SK-N-SH (cell line): ENCODE data around the gene AWAT2. TPM values are rescaled to one million over a fixed set of nuclear protein-coding genes. Genes with fewer than 3 reads are reported as not detected.

ENCODE experiments used
- CTCF ChIA-PET: fragments of 300-600, 350-600 bp; formaldehyde crosslinking; extraction: SDS; loops from one replicate; lab custom pipeline; 2021; lab: Yijun Ruan, JAX
- POLR2A ChIA-PET: fragments of 350-600 bp; sonication (Branson Sonifier 250); formaldehyde crosslinking; extraction: SDS; loops from one replicate; lab custom pipeline; 2020; ENCODE audit warnings: antibody characterized with exemption, inconsistent platforms; lab: Yijun Ruan, JAX
- DNase-seq: peaks from one replicate; pipeline ENCODE4 v3.0.0; 2012
- H2AFZ ChIP-seq: fragments of 200-600 bp; sonication (generic); 2 replicates; pipeline ENCODE4 v1.8.1; 2016; ENCODE audit warnings: antibody characterized with exemption, mild to moderate bottlenecking, low read depth
- H3F3A ChIP-seq: fragments of 200-600 bp; sonication (generic); replicated peaks from 2 replicates; pipeline ENCODE3; 2016; ENCODE audit warnings: antibody characterized with exemption, mild to moderate bottlenecking; ENCODE audit not compliant: insufficient read depth
- H3K27ac ChIP-seq, 2 experiments: fragments of 200-500 bp in 1 of 2; fragments of 200-600 bp in 1 of 2; sonication (Bioruptor generic) in 1 of 2; sonication (generic), shearing (Covaris generic) in 1 of 2; 2 replicates each; pipeline versions ENCODE4 v1.5.1 to v1.6.1; 2014 to 2016; ENCODE audit warnings: low read depth in 2 of 2, inconsistent platforms in 1 of 2, low read length in 1 of 2, mild to moderate bottlenecking in 1 of 2, mixed read lengths in 1 of 2
- H3K27me3 ChIP-seq: fragments of 200-600 bp; sonication (generic), shearing (Covaris generic); 2 replicates; pipeline ENCODE4 v1.6.1; 2016; ENCODE audit warnings: mixed run types; ENCODE audit not compliant: insufficient read depth
- H3K36me3 ChIP-seq, 2 experiments: fragments of 200-500 bp in 1 of 2; fragments of 200-600 bp in 1 of 2; sonication (Bioruptor generic) in 1 of 2; sonication (generic) in 1 of 2; replicated peaks in 1 of 2; 2 replicates each; pipeline versions ENCODE3 to v1.5.1; 2014 to 2016; ENCODE audit warnings: low read length in 1 of 2, mild to moderate bottlenecking in 1 of 2; ENCODE audit not compliant: insufficient read depth in 2 of 2, control insufficient read depth in 1 of 2
- H3K4me1 ChIP-seq, 2 experiments: fragments of 200-500 bp in 1 of 2; fragments of 200-600 bp in 1 of 2; sonication (Bioruptor generic) in 1 of 2; sonication (generic), shearing (Covaris generic) in 1 of 2; 2 replicates each; pipeline versions ENCODE4 v1.5.1 to v1.6.1; 2014 to 2016; ENCODE audit warnings: low read depth in 1 of 2, low read length in 1 of 2, mixed run types in 1 of 2; ENCODE audit not compliant: insufficient read depth in 2 of 2, control insufficient read depth in 1 of 2
- H3K4me2 ChIP-seq: fragments of 200-600 bp; sonication (generic), shearing (Covaris generic); 2 replicates; pipeline ENCODE4 v1.6.1; 2017; ENCODE audit warnings: mixed run types
- H3K4me3 ChIP-seq, 2 experiments: fragments of 200-500 bp in 1 of 2; fragments of 200-600 bp in 1 of 2; sonication (Bioruptor generic) in 1 of 2; sonication (generic), shearing (Covaris generic) in 1 of 2; 2 replicates each; pipeline versions ENCODE4 v1.5.1 to v1.8.1; 2014 to 2016; ENCODE audit warnings: low read depth in 2 of 2, inconsistent platforms in 1 of 2, low read length in 1 of 2, mild to moderate bottlenecking in 1 of 2, mixed read lengths in 1 of 2, moderate library complexity in 1 of 2
- H3K79me2 ChIP-seq: fragments of 200-600 bp; sonication (generic); 2 replicates; pipeline ENCODE4 v1.8.1; 2017; ENCODE audit warnings: mild to moderate bottlenecking; ENCODE audit not compliant: insufficient read depth
- H3K9ac ChIP-seq: fragments of 200-600 bp; sonication (generic); 2 replicates; pipeline ENCODE4 v1.6.1; 2017; ENCODE audit warnings: mixed run types
- H3K9me2 ChIP-seq: fragments of 200-600 bp; sonication (generic); 2 replicates; pipeline ENCODE4 v1.6.1; 2017; ENCODE audit warnings: mixed run types
- H3K9me3 ChIP-seq: fragments of 200-600 bp; sonication (generic); 2 replicates; pipeline ENCODE4 v1.6.1; 2017; ENCODE audit warnings: mixed run types, mild to moderate bottlenecking, moderate library complexity
- H4K20me1 ChIP-seq: fragments of 200-600 bp; sonication (generic); 2 replicates; pipeline ENCODE4 v1.6.1; 2017; ENCODE audit warnings: mild to moderate bottlenecking, mixed run types; ENCODE audit not compliant: insufficient read depth
- CHD2 ChIP-seq: fragments of 150-350 bp; IDR thresholded peaks from 2 replicates; pipeline ENCODE4 v1.6.1; 2018; ENCODE audit warnings: low read length; ENCODE audit not compliant: partially characterized antibody
- RCOR1 ChIP-seq: fragments of 150-350 bp; IDR thresholded peaks from 2 replicates; pipeline ENCODE4 v1.6.1; 2017; ENCODE audit warnings: antibody characterized with exemption, low read length
- TAF1 ChIP-seq: IDR thresholded peaks from 2 replicates; pipeline ENCODE4 v1.6.1; 2012; ENCODE audit warnings: low read depth, mild to moderate bottlenecking, low read length, moderate library complexity, borderline replicate concordance
- TCF12 ChIP-seq: IDR thresholded peaks from 2 replicates; pipeline ENCODE4 v1.4.0; 2012
- TEAD4 ChIP-seq: IDR thresholded peaks from 2 replicates; pipeline ENCODE4 v1.4.0; 2012; ENCODE audit warnings: mild to moderate bottlenecking, borderline replicate concordance; ENCODE audit not compliant: insufficient read depth
- YY1 ChIP-seq: IDR thresholded peaks from 2 replicates; pipeline ENCODE4 v1.4.0; 2012; ENCODE audit warnings: low read depth, mild to moderate bottlenecking
- WGBS: methylation state at CpG from one replicate; pipeline ENCODE4 v1.1.6; 2017; ENCODE audit warnings: low lambda C conversion rate; 5-methylcytosine and 5-hydroxymethylcytosine counted together
- polyA plus RNA-seq, 3 experiments: library from polyadenylated mRNA; depleted of rRNA; stranded (reverse); fragments of >200 nt; gene quantifications; 2 replicates each; pipeline ENCODE4 v1.2.3, GENCODE V29; 2012
- TF ChIP-seq, protein P1 (sequence below): IDR thresholded peaks from 2 replicates; pipeline ENCODE4 v1.4.0; 2012; ENCODE audit warnings: low read depth
- TF ChIP-seq, protein P2 (sequence below): fragments of 200-600 bp; sonication (generic); IDR thresholded peaks from 2 replicates; pipeline ENCODE4 v1.6.1; 2017; ENCODE audit warnings: antibody characterized with exemption, mild to moderate bottlenecking, moderate library complexity
- TF ChIP-seq, protein P3 (sequence below): IDR thresholded peaks from 2 replicates; pipeline ENCODE4 v1.4.0; 2012; ENCODE audit warnings: low read depth, borderline replicate concordance

Gene AWAT2
- polyA plus RNA-seq, 1 of the 3 experiments (the other 2 are of a cell fraction) = 0.13 TPM

DNA sequence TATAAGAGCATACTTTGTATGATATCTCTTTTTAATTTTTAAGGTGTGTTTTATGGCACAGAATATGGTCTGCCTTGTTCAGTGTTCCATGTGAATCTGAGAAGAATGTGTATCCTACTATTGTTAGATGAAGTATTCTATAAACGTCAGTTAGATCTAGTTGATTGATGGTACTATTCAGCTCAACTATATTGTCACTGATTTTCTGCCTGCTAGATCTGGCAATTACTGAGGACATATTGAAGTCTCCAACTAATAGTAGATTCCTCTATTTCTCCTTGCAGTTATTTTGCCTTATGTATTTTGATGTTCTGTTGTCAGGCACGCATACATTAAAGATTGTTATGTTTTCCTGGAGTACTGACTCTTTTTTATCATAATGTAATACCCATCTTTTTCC is 39.8 kb downstream of the AWAT2 start:
- TF ChIP-seq, protein P1, sequence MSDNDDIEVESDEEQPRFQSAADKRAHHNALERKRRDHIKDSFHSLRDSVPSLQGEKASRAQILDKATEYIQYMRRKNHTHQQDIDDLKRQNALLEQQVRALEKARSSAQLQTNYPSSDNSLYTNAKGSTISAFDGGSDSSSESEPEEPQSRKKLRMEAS = no peak
- TF ChIP-seq RCOR1 (no peak), TEAD4 (no peak), YY1 (no peak), TCF12 (no peak)
- TF ChIP-seq, protein P2, sequence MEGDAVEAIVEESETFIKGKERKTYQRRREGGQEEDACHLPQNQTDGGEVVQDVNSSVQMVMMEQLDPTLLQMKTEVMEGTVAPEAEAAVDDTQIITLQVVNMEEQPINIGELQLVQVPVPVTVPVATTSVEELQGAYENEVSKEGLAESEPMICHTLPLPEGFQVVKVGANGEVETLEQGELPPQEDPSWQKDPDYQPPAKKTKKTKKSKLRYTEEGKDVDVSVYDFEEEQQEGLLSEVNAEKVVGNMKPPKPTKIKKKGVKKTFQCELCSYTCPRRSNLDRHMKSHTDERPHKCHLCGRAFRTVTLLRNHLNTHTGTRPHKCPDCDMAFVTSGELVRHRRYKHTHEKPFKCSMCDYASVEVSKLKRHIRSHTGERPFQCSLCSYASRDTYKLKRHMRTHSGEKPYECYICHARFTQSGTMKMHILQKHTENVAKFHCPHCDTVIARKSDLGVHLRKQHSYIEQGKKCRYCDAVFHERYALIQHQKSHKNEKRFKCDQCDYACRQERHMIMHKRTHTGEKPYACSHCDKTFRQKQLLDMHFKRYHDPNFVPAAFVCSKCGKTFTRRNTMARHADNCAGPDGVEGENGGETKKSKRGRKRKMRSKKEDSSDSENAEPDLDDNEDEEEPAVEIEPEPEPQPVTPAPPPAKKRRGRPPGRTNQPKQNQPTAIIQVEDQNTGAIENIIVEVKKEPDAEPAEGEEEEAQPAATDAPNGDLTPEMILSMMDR = no peak
- TF ChIP-seq, protein P3, sequence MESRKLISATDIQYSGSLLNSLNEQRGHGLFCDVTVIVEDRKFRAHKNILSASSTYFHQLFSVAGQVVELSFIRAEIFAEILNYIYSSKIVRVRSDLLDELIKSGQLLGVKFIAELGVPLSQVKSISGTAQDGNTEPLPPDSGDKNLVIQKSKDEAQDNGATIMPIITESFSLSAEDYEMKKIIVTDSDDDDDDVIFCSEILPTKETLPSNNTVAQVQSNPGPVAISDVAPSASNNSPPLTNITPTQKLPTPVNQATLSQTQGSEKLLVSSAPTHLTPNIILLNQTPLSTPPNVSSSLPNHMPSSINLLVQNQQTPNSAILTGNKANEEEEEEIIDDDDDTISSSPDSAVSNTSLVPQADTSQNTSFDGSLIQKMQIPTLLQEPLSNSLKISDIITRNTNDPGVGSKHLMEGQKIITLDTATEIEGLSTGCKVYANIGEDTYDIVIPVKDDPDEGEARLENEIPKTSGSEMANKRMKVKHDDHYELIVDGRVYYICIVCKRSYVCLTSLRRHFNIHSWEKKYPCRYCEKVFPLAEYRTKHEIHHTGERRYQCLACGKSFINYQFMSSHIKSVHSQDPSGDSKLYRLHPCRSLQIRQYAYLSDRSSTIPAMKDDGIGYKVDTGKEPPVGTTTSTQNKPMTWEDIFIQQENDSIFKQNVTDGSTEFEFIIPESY = no peak
- TF ChIP-seq, all 33 proteins: peak for 0
- ChIA-PET CTCF (interaction anchor here (5.4 kb wide), 1 partner anchor 20 kb away, joined by 23 read pairs; no protein-coding TSS in a partner anchor), POLR2A (no interaction called here)
- no peak overlapping the region for H2AFZ ChIP-seq
- H3K9me2 ChIP-seq = no peaks in the 10 kb centered on the region
- no peaks in the 10 kb centered on the region for H4K20me1 ChIP-seq
- DNase-seq = no peak
- H3F3A ChIP-seq = no peaks in the 10 kb centered on the region
- H3K36me3 ChIP-seq = no peaks in the 10 kb centered on the region
- no peak overlapping the region for H3K4me2 ChIP-seq
- no peak overlapping the region for H3K27ac ChIP-seq
- no peaks in the 10 kb centered on the region for H3K79me2 ChIP-seq
- peaks cover 14% of the 10 kb centered on the region; the same call in 1 of the 2 replicates for H3K27me3 ChIP-seq
- no peak overlapping the region for H3K4me3 ChIP-seq
- no peaks in the 10 kb centered on the region for H3K4me1 ChIP-seq
- no peaks in the 10 kb centered on the region for H3K9me3 ChIP-seq
- 6% methylated on average over 2 of the region's 2 CpGs for WGBS
- H3K9ac ChIP-seq = no peak overlapping the region

DNA sequence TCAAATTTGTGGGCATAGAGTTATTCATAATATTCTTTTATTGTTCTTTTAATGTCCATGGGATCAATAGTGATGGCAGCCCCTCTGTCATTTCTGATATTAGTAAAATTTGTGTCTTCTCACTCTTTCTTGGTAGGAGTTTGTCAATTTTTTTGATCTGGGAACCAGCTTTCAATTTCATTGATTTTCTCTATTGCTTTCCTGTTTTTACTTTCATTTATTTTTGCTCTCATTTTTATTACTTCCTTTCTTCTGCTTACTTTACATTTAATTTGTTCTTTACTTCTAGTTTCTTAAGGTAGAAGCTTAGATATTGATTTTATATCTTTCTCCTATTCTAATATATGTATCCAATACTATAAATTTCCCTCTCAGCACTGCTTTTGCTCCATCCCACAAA is 40.7 kb downstream of the AWAT2 start:
- no peak overlapping the region for H3K27ac ChIP-seq
- no peaks in the 10 kb centered on the region for H4K20me1 ChIP-seq
- no peaks in the 10 kb centered on the region for H3K79me2 ChIP-seq
- no peak for TF ChIP-seq CHD2
- no peak for TF ChIP-seq TAF1
- ChIA-PET POLR2A (no interaction called here), CTCF (interaction anchor here (5.4 kb wide), 1 partner anchor 21 kb away, joined by 23 read pairs; no protein-coding TSS in a partner anchor)
- no peak for DNase-seq
- no peaks in the 10 kb centered on the region for H3K4me1 ChIP-seq
- H3K4me2 ChIP-seq = no peak overlapping the region
- no peaks in the 10 kb centered on the region for H3K9me3 ChIP-seq
- no peaks in the 10 kb centered on the region for H3F3A ChIP-seq
- H3K36me3 ChIP-seq = no peaks in the 10 kb centered on the region
- H2AFZ ChIP-seq = no peak overlapping the region
- no peak overlapping the region for H3K9ac ChIP-seq
- H3K27me3 ChIP-seq = peaks cover 14% of the 10 kb centered on the region; the same call in 1 of the 2 replicates
- H3K4me3 ChIP-seq = no peak overlapping the region
- no peaks in the 10 kb centered on the region for H3K9me2 ChIP-seq
